NCI-H345 treated with DMSO at 0.1 percent for 48 hours (cell line): ENCODE data around the gene VTI1A.
"Not testable (repeated sequence)": the region's sequence is repeated elsewhere in the genome, so short reads cannot be mapped to it uniquely, and the experiment has no call there.

ENCODE experiments used
- DNase-seq: peaks from one replicate; lab custom pipeline; 2025; ENCODE audit not compliant: unreplicated experiment; lab: John Stamatoyannopoulos, UW

VTI1A gene

GRCh38 chr10:112851181-112851580 is 404.2 kb downstream of the VTI1A start:
- no peak for DNase-seq

GRCh38 chr10:112851588-112852211 is 404.7 kb downstream of the VTI1A start:
- DNase-seq, result no peak

- no peak for DNase-seq
These were observed 405.3 kb downstream of the VTI1A start for GRCh38 chr10:112852306-112852705.

GRCh38 chr10:112855134-112855533 is 408.1 kb downstream of the VTI1A start:
- DNase-seq, result no peak

GRCh38 chr10:112857493-112857892 is 410.5 kb downstream of the VTI1A start:
- DNase-seq, result no peak

GRCh38 chr10:112858986-112859651 is 412.1 kb downstream of the VTI1A start:
- DNase-seq, result no peak

GRCh38 chr10:112859793-112860192 is 412.8 kb downstream of the VTI1A start:
- DNase-seq, result no peak

GRCh38 chr10:112863461-112863860 is 416.4 kb downstream of the VTI1A start:
- not testable (repeated sequence) for DNase-seq
